MM.1S (cell line): ENCODE results near the gene UBC.
A peak's percentile ranks its signal among the peaks of the same experiment; 100 is the strongest.

Experiments
- DNase-seq: peaks from one replicate; pipeline ENCODE4 v3.0.0-alpha.2; 2015
- H2AFZ ChIP-seq: fragments of 300-600 bp; sonication (generic); 2 replicates; pipeline ENCODE4 v1.6.0; 2016; ENCODE audit warnings: antibody characterized with exemption, low read length
- H3F3A ChIP-seq: fragments of 300-600 bp; sonication (generic); 2 replicates; pipeline ENCODE4 v1.6.1; 2016; ENCODE audit warnings: mild to moderate bottlenecking, antibody characterized with exemption, low read length, moderate library complexity, mixed read lengths; ENCODE audit not compliant: insufficient read depth
- H3K27ac ChIP-seq: fragments of 300-600 bp; sonication (generic); 2 replicates; pipeline ENCODE4 v1.5.1; 2016; ENCODE audit warnings: mild to moderate bottlenecking, low read length
- H3K27me3 ChIP-seq: fragments of 300-600 bp; sonication (generic); replicated peaks from 2 replicates; pipeline ENCODE4 v1.6.0; 2016; ENCODE audit warnings: low read length; ENCODE audit not compliant: insufficient read depth
- H3K36me3 ChIP-seq: fragments of 300-600 bp; sonication (generic); replicated peaks from 2 replicates; pipeline ENCODE4 v1.6.1; 2016; ENCODE audit warnings: mild to moderate bottlenecking, low read length, mixed read lengths; ENCODE audit not compliant: insufficient read depth
- H3K4me1 ChIP-seq: fragments of 300-600 bp; sonication (generic); 2 replicates; pipeline ENCODE4 v1.6.1; 2016; ENCODE audit warnings: low read length, mixed read lengths
- H3K4me2 ChIP-seq: fragments of 300-600 bp; sonication (generic); 2 replicates; pipeline ENCODE4 v1.6.0; 2016; ENCODE audit warnings: low read depth, low read length
- H3K4me3 ChIP-seq: fragments of 300-600 bp; sonication (generic); 2 replicates; pipeline ENCODE4 v1.5.1; 2016; ENCODE audit warnings: low read length, mixed read lengths
- H3K79me2 ChIP-seq: fragments of 300-600 bp; sonication (generic); 2 replicates; pipeline ENCODE4 v1.6.1; 2016; ENCODE audit warnings: mixed run types, low read length, mixed read lengths
- H3K9ac ChIP-seq: fragments of 300-600 bp; sonication (generic); 2 replicates; pipeline ENCODE4 v1.6.1; 2016; ENCODE audit warnings: low read length, mixed read lengths
- H3K9me2 ChIP-seq: fragments of 300-600 bp; sonication (generic); replicated peaks from 2 replicates; pipeline ENCODE4 v1.6.1; 2016; ENCODE audit warnings: mild to moderate bottlenecking, low read length, mixed read lengths; ENCODE audit not compliant: insufficient read depth
- H3K9me3 ChIP-seq: fragments of 300-600 bp; sonication (generic); replicated peaks from 2 replicates; pipeline ENCODE4 v1.6.1; 2016; ENCODE audit warnings: mild to moderate bottlenecking, low read length, mixed read lengths; ENCODE audit not compliant: insufficient read depth
- H4K20me1 ChIP-seq: fragments of 300-600 bp; sonication (generic); 2 replicates; pipeline ENCODE4 v1.6.1; 2016; ENCODE audit warnings: mild to moderate bottlenecking, low read length, moderate library complexity, mixed read lengths; ENCODE audit not compliant: insufficient read depth
- CTCF ChIP-seq: fragments of 300-600 bp; sonication (generic); IDR thresholded peaks from 2 replicates; pipeline ENCODE4 v1.5.1; 2016; ENCODE audit warnings: antibody characterized with exemption, low read length, mixed read lengths
- EZH2 ChIP-seq: fragments of 300-600 bp; sonication (generic); optimal IDR thresholded peaks from 2 replicates; pipeline ENCODE3; 2017; ENCODE audit warnings: low read depth, mild to moderate bottlenecking, antibody characterized with exemption, low read length, mixed read lengths
- EZH2phosphoT487 ChIP-seq: fragments of 300-600 bp; sonication (generic); IDR thresholded peaks from 2 replicates; pipeline ENCODE4 v1.6.1; 2018; ENCODE audit warnings: antibody characterized with exemption, low read length

The UBC gene

GRCh38 chr12:124917135-124917840 lies 2.8 kb upstream of the UBC start:
- no peaks in the 10 kb centered on the region for H3K9me3 ChIP-seq
- peak overlapping the region; percentile 88 for H3K4me2 ChIP-seq
- H3F3A ChIP-seq: peaks cover 78% of the 10 kb centered on the region
- peak overlapping the region; percentile 99 for H3K9ac ChIP-seq
- peaks cover 11% of the 10 kb centered on the region for H4K20me1 ChIP-seq
- peak overlapping the region; percentile 100 for H3K27ac ChIP-seq
- TF ChIP-seq CTCF (no peak), EZH2phosphoT487 (no peak), EZH2 (no peak)
- peak overlapping the region; percentile 91 for H3K4me3 ChIP-seq
- H2AFZ ChIP-seq: no peak overlapping the region
- H3K79me2 ChIP-seq: peaks cover 28% of the 10 kb centered on the region
- no peaks in the 10 kb centered on the region for H3K9me2 ChIP-seq
- DNase-seq: peak; percentile 88
- peaks cover 24% of the 10 kb centered on the region for H3K4me1 ChIP-seq
- H3K36me3 ChIP-seq: no peaks in the 10 kb centered on the region
- H3K27me3 ChIP-seq: no peaks in the 10 kb centered on the region

GRCh38 chr12:124916374-124917134 lies 2.1 kb upstream of the UBC start:
- no peaks in the 10 kb centered on the region for H3K9me2 ChIP-seq
- H3K27me3 ChIP-seq: no peaks in the 10 kb centered on the region
- peak overlapping the region; percentile 88 for H3K4me2 ChIP-seq
- no peaks in the 10 kb centered on the region for H3K9me3 ChIP-seq
- H4K20me1 ChIP-seq: peaks cover 12% of the 10 kb centered on the region
- H3F3A ChIP-seq: peaks cover 72% of the 10 kb centered on the region
- peaks cover 30% of the 10 kb centered on the region for H3K79me2 ChIP-seq
- H3K9ac ChIP-seq: peak overlapping the region; percentile 99
- DNase-seq: peak; percentile 48
- H3K36me3 ChIP-seq: no peaks in the 10 kb centered on the region
- H3K27ac ChIP-seq: peak overlapping the region; percentile 100
- H3K4me1 ChIP-seq: peaks cover 24% of the 10 kb centered on the region
- no peak for TF ChIP-seq EZH2
- no peak for TF ChIP-seq CTCF
- TF ChIP-seq EZH2phosphoT487: no peak
- H3K4me3 ChIP-seq: peak overlapping the region; percentile 91
- H2AFZ ChIP-seq: no peak overlapping the region

DNA sequence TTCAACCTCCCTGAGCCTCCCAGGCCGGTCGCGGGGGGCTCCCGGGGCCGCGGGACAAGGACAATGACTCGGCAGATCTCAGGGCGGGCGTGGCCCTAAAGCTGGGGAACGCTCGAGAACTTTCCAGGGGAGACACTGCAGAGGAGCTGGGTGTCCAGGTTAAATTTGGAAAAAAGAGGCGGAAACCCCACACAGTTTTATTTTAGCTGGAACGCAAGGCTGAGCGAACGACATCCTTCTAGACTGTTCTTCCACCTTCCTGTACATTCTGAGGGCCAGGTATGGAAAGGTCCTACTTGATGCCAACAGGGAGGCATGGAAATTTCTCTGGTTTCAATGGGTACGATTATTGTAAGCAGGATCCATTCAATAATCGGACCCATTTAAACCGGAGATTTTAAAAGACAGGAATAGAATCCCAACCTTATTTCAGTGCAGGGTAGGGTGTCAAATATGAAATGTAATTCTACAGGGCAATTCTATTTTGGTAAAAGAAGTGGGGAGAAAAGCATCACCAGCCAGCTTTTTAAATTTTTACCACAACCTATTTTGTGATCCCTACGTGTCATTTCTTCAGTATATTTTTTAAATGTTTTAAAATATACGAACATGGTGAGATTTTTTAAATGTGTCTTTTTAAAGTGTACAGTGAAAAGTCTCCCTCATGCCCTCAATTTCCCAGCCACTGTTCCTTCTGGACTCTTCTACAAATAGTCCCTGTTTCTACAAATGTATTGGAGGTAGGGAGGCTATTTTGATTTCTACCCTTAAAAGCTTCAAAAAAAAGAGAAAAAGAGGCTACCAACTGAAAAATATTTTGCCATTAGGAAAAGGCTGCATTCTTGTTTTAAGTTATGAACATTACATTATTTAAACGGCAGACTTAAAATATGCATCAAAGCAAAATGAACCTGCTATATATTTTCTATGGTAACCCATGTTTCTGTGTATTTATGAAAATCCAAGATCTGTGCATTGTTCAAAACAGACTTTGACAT lies 1.1 kb upstream of the UBC start:
- Histone ChIP-seq H3K27me3 (no peaks in the 10 kb centered on the region), H3K36me3 (no peaks in the 10 kb centered on the region), H3K79me2 (peaks cover 40% of the 10 kb centered on the region), H3K4me2 (peak overlapping the region; percentile 88), H3K9ac (peak overlapping the region; percentile 99), H3K4me1 (peaks cover 19% of the 10 kb centered on the region), H3K4me3 (peak overlapping the region; percentile 91), H4K20me1 (peaks cover 22% of the 10 kb centered on the region), H3K9me2 (no peaks in the 10 kb centered on the region), H3K27ac (peak overlapping the region; percentile 100), H2AFZ (no peak overlapping the region), H3F3A (peaks cover 72% of the 10 kb centered on the region), H3K9me3 (no peaks in the 10 kb centered on the region)
- peak; percentile 45 for DNase-seq
- TF ChIP-seq EZH2phosphoT487 (no peak), CTCF (no peak), EZH2 (no peak)
